Astrocyte of the cerebellum (primary cell): Measurements from ENCODE around the gene CYP2C8.

Experiments used
- DNase-seq: peaks from one replicate; pipeline ENCODE4 v3.0.0-alpha.2; 2011; ENCODE audit warnings: low read depth
- H3K4me3 ChIP-seq: 2 replicates; pipeline ENCODE4 v1.5.1; 2011; ENCODE audit warnings: mild to moderate bottlenecking, low read depth, low read length, moderate library complexity
- in situ Hi-C: cut with HindIII; loops from 2 replicates; pipeline ENCODE4 v1.10.0; 2017; ENCODE audit warnings: low sequenced_read_pairs
- TF ChIP-seq, protein P1 (sequence below): IDR thresholded peaks from 2 replicates; pipeline ENCODE4 v1.5.1; 2012; ENCODE audit warnings: low read length, low read depth, moderate library complexity, mild to moderate bottlenecking; ENCODE audit errors: missing control alignments

The CYP2C8 gene

DNA sequence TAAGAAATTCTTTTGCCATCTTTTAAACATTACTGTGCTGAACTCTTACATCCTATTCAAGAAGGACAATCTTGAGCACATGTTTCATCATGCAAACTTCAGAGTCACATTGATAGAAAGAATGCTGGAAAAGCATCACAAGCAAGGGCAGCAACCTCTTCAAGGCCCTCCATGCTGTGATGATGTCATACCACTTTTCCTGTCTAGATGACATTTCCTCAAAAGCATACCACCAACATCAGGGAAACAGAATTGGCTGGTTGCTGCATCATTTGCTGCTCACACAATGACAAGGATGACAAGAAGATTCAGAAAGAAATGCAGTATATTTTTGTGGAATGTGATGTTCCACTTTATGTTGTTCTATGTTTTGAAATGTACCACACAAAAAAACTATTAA is 37.6 kb downstream of the CYP2C8 start:
- in situ Hi-C loops = no loop called here
- DNase-seq = no peak
- no peak overlapping the region for H3K4me3 ChIP-seq
- TF ChIP-seq, protein P1, sequence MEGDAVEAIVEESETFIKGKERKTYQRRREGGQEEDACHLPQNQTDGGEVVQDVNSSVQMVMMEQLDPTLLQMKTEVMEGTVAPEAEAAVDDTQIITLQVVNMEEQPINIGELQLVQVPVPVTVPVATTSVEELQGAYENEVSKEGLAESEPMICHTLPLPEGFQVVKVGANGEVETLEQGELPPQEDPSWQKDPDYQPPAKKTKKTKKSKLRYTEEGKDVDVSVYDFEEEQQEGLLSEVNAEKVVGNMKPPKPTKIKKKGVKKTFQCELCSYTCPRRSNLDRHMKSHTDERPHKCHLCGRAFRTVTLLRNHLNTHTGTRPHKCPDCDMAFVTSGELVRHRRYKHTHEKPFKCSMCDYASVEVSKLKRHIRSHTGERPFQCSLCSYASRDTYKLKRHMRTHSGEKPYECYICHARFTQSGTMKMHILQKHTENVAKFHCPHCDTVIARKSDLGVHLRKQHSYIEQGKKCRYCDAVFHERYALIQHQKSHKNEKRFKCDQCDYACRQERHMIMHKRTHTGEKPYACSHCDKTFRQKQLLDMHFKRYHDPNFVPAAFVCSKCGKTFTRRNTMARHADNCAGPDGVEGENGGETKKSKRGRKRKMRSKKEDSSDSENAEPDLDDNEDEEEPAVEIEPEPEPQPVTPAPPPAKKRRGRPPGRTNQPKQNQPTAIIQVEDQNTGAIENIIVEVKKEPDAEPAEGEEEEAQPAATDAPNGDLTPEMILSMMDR = no peak

DNA sequence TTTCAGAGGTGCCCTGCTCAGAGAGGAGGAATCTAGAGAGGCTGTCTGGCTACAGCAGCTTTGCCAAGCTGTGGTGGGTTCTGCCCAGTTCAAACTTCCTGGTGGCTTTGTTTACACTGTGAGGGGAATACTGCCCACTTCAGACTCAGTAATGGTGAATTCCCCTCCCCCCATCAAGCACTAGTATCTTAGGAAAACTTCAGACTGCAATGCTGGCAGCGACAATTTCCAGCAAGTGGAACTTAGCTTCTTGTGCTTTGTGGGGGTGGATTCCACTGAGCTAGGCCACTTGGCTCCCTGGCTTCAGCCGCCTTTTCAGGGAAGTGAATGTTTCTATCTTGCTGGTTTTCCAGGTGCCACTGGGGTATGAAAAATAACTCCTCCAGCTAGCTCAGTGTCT is 42.8 kb downstream of the CYP2C8 start:
- in situ Hi-C loops = no loop called here

DNA sequence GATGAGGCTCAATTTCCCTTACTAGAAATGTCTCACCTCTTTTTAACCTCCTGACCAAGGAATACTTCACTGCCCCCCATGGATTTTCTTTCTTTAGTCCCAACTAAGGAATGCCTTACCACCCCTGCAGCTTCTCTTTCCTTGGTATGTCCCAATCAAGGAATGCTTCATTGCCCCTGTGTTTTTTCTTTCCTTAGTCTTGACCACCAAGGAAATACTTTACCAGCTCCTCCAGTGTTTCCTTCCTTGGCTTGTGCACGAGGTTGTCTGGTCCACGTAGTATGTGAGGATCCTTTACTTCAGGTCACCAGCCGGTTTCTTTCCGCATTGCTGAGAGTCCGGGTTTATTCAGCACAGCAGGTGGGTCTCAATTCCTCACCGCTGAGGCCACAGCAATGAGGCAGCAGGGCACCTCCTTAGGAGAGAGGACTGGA is 71.5 kb downstream of the CYP2C8 start:
- in situ Hi-C loops = no loop called here
- TF ChIP-seq, protein P1 = no peak
- DNase-seq = no peak
- H3K4me3 ChIP-seq = no peak overlapping the region

More for the DNA sequence above, 42.8 kb downstream of the CYP2C8 start:
- DNase-seq = no peak
- H3K4me3 ChIP-seq = no peak overlapping the region
- TF ChIP-seq, protein P1 = no peak

DNA sequence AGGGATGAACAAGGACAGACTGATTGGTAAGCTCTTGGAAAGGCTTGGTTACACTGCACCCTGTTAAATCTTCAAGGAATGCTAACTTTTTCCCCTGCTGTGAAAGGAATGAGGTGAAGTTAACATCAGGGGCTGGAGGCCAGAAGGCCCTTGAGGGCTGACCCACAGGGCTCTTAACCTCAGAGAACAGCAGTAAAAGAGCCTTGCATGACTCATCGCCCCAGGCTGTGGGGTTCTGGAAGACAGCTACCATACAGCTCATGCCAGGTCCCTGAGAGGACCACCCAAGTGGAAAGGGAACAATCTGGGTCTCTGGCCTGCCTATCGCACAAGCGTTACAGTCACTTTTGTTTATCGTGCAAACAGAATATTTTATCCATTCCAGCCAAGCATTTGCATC is 76.5 kb downstream of the CYP2C8 start:
- no peak overlapping the region for H3K4me3 ChIP-seq
- DNase-seq = no peak
- in situ Hi-C loops = no loop called here
- TF ChIP-seq, protein P1 = no peak

DNA sequence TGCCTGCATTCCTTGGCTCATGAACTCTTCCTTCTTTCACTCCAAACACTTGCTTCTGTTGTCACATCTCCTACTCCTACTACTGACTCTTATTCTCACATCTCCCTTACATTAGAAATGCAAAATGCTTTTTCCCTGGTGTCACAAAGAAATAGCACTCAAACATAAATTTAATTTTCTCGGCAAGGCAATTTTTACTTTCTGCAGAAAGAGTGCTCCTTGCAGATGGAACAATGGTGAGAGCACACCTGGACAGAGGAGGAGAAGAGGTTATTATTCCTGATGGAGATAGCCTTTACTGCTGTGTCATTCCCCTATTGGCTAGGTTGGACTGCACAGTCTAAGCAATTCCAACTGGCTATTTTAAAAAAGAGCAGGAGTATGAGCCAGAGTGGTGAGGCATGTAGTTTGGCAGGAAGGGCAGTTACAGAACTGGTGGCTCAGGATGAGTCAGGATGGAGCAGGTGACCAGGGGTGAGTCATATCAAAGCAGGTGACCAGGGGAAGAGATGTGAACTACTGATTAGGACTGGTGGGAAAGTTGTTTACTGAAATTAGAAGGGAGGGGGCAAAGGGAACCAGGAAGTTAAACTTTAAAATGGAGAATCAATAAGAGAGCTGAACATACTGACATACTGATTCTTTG is 77.9 kb downstream of the CYP2C8 start:
- DNase-seq = no peak
- TF ChIP-seq, protein P1 = no peak
- in situ Hi-C loops = no loop called here
- no peak overlapping the region for H3K4me3 ChIP-seq

DNA sequence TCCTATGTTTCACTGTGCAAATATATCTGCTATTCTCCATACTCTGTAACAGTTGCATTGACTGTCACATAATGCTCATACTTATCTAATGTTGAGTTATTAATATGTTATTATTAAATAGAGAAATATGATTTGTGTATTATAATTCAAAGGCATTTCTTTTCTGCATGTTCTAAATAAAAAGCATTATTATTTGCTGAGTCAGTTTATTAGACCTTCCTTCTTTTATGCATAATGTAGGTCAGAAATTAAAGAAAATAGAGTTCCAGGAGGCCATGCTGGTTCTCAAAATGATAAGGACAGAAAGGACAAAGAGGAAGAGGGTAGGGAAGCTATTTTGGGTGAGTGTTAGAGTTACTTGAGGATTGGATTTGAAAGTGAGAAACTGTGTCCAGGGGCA is 80.1 kb downstream of the CYP2C8 start:
- no peak for DNase-seq
- in situ Hi-C loops = no loop called here
- TF ChIP-seq, protein P1 = no peak
- H3K4me3 ChIP-seq = no peak overlapping the region
